Measurements from ENCODE around the gene ZNF595.
"Not testable (repeated sequence)": the region's sequence is repeated elsewhere in the genome, so short reads cannot be mapped to it uniquely, and the experiment has no call there.

Gene ZNF595

DNA sequence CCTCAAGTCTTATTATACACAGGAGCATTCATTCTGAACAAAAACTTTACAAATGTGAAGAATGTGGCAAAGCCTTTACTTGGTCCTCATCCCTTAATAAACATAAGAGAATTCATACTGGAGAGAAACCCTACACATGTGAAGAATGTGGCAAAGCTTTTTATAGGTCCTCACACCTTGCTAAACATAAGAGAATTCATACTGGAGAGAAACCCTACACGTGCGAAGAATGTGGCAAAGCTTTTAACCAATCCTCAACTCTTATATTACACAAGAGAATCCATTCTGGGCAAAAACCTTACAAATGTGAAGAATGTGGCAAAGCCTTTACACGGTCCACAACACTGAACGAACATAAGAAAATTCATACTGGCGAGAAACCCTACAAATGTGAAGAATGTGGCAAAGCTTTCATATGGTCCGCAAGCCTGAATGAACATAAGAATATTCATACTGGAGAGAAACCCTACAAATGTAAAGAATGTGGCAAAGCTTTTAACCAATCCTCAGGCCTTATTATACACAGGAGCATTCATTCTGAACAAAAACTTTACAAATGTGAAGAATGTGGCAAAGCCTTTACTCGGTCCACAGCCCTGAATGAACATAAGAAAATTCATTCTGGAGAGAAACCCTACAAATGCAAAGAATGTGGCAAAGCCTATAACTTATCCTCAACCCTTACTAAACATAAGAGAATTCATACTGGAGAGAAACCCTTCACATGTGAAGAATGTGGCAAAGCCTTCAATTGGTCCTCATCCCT is 33.6 kb downstream of the ZNF595 start:
- DNase-seq (ENCODE audit: low spot score) = not testable (repeated sequence)

DNA sequence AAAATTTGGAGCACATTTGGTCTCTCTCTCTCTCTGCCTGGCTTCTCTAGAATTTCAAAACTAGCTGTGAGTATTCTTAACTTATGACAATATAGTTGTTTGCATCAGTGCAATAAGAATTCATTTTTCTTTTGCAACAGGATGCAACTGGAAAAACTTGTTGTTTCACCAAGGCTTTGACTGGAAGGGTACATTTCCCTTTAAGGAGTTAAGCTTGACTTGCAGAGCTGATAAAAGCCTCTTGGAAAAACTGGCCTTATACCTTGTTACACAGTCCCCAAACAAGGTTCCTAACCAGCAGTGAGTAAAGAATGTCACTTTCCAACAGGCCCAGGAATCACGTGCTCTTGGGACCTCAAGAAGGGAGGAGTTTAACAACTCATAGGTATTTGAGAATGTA is 45.3 kb downstream of the ZNF595 start:
- no peak for DNase-seq (ENCODE audit: low spot score)

DNA sequence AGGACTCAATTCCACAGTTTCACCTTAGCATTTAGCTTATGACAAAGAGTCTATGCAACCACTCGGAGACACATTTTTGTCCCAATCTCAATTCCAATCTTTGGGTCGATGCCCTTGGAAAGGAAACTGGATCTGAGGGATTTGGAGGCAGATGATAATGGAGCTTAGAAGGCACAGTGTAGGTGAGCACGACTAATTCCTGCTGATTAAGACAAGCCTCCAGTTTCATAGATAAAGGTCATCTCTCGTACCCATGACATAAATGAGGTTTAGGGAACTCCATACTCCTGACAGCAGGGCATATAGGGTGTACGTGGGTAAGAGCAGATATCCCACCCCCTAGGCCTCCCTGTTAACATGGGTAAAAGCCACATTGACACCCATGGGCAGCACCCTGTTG is 46.7 kb downstream of the ZNF595 start:
- DNase-seq (ENCODE audit: low spot score) = no peak

DNA sequence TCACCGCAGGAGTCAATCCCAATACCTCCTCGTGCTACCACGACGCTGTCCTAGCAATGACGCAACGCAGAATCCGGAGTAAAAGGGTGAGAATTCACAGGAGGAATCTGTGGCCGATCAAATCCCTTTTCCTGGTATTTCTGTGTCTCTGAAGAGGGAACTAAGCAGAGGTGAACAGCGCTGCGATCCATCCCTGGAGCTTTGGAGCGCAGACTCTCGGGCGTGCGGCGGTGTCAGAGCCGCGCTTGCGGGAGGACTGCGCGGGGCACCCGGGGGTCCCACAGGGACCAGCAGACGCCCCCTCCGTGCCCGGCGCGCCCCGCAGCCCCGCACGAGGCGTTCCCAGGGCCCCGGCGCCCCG is 53.9 kb downstream of the ZNF595 start:
- DNase-seq (ENCODE audit: low spot score) = no peak

DNA sequence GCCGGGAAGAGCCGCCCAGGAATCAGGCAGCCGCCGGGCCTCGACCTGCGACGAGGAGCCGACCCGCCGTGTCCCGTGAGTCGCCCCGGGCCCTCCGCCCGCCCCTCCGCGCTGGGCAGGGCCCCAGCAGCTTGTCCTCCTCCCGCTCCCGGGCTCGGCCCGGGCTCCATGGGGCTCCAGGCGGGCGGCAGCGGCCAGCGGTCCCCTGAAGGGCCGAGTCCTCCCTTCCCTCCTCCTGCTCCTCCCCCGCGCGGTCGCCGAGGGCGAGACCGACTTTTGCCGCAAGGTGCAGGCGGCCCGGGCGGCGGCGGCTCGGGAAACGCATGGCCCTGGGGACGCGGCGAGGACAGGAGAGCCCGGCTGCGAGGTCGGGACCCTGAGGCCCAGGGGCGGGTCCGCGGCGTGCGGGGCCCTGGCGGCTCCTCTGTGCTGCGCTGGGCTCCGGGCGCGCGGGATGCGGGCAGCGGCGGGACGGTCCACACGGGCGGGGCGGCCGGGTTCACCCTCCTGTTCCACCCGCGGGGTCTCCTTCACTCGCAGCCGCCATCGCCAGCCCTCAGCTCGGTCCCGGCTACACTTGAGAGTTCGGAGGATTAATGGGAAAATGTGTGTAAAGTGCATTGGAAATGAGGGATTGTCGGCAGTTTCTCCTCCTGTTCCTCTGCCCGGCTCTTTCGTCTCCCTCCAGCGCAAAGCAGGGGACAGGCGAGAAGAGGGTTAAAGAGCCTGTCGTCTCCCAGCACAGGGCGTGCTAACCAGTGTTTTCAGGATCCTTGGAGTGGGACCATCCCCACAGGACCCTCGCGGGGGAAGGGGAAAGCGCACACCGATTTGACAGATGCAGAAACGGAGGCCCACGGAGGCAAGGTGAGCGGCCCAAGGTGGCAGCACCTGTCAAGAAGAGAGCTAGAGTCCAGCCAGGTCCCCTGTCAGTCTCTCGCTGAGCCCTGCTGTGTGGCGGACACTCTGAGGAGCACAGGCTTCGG is 54.6 kb downstream of the ZNF595 start:
- no peak for DNase-seq (ENCODE audit: low spot score)

DNA sequence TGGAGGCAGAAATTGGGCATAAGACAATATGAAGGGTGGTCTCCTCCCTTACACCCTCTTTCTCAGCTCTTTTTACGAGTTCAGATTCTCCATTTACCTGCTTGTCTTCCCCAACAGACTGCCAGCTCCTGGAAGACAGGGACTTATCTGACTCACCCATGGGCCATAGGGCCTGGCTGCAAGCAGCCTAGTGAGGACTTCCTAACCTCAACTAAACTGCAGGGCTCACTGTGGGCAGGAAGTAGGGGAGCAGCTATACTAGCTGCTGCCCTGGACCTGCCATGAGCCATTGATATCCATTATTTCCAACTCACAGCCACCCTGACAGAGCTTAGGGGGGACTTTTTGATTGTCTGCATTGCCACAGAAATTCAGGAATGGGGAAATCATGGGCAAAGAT is 59.6 kb downstream of the ZNF595 start:
- DNase-seq (ENCODE audit: low spot score) = no peak

DNA sequence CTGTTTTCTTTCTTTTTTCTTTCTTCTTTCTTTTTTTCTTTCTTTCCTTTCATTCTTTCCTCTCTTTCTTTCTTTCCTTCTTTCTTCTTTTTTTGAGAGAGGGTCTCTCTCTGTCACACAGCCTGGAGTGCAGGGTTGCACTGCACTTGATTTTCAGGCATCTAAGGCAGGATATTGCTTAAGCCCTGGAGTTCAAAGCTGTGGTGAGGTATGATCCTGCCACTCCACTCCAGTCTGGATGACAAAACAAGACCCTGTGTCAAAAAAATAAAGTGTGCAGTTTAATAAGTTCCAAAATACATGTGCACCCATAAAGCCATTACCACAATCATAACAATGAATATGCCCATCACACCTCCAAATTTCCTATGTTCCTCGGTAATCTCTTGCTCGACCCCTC is 60.6 kb downstream of the ZNF595 start:
- no peak for DNase-seq (ENCODE audit: low spot score)

DNA sequence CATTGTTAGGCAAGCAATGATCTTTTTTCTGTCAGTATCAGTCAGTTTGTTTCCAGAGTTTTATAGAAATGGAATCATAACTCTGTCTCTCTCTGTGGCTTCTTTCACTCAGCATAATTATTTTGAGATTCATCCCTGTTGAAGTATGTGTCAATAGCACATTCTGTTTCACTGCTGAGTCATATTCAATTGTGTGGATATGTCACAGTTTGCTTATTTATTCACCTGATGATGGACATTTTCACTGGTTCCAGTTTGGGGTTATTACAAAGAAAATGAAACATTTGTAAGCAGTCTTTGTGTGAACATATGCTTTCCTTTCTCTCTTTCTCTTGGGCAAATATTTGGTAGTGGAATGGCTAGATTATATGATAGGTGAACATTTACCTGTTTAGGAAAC is 61.0 kb downstream of the ZNF595 start:
- DNase-seq (ENCODE audit: low spot score) = no peak

DNA sequence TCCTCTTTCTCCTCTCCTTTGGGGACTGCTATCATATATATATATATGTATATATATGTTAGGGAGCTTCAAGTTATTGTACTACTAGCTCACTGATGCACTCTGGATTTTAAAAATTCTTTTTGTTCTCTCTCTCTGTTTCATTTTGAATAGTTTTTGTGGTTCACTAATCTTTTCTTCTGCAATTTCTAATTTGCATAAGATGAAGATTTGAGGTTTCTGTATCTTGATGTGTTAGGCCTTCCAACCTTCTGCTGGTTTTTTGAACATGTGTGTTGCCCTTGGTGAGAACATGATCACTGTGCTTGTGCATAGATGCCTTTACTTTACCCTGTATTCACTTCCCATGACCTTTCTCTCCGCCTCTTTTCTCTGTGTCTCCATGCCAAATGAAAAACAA is 63.4 kb downstream of the ZNF595 start:
- DNase-seq (ENCODE audit: low spot score) = no peak

DNA sequence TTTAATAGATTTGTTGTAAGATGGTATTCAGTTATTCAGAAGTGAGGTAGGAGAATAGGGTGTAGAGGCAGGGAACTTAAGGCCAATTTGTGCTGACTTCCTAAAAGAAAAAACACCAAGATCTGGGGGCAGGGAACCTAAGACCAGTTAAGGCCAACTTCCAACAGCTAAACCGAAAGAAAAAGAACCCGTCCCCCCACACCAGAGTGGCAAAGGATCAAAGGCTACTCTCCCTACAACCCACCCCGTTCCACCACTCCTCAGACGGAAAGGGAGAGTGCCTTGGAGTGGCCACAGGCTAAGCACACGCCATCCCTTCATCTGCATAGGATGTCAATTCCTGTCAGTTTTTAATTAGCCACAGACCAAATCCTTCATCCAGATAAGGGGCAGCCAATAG is 67.5 kb downstream of the ZNF595 start:
- no peak for DNase-seq (ENCODE audit: low spot score)

DNA sequence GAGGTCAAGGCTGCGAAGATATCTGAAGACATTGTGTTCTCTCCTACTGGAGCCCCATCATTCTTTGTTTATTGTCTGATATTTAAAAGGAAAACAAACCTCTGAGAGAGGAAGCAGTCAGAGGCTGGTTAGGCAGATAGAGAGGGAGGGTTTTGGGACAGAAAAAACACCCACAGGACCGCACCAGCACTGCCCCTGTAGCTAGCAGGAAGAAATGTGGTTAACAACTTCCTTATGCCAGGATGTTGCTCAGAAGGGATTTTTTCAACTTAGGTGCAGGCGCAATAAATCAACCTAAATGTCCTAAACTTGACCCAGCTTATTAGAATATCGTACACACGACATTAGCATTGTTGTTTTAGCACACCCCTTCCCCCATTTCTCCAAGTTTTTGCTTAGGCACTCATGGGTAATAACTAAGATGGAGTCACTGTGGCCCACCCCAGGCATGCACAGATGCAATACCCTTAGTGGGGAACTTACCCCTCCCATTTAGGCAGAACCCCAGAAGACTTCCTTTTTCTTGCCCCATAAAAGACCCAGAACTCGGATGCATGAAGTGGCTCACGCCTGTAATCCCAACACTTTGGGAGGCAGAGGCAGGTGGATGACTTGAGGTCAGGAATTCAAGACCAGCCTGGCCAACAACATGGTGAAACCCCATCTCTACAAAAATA is 68.4 kb downstream of the ZNF595 start:
- DNase-seq (ENCODE audit: low spot score) = no peak

DNA sequence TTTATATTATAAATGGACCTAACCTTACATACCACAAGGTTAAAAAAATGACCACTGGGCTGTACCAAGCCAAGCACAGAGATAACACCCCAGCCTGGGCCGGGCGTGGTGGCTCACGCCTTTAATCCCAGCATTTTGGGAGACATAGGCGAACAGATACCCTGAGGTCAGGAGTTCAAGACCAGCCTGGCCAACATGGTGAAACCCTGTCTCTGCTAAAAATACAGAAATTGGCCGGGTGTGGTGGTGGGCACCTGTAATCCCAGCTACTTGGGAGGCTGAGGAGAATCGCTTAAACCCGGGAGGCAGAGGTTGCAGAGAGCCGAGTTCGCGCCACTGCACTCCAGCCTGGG is 70.8 kb downstream of the ZNF595 start:
- not testable (repeated sequence) for DNase-seq (ENCODE audit: low spot score)

DNA sequence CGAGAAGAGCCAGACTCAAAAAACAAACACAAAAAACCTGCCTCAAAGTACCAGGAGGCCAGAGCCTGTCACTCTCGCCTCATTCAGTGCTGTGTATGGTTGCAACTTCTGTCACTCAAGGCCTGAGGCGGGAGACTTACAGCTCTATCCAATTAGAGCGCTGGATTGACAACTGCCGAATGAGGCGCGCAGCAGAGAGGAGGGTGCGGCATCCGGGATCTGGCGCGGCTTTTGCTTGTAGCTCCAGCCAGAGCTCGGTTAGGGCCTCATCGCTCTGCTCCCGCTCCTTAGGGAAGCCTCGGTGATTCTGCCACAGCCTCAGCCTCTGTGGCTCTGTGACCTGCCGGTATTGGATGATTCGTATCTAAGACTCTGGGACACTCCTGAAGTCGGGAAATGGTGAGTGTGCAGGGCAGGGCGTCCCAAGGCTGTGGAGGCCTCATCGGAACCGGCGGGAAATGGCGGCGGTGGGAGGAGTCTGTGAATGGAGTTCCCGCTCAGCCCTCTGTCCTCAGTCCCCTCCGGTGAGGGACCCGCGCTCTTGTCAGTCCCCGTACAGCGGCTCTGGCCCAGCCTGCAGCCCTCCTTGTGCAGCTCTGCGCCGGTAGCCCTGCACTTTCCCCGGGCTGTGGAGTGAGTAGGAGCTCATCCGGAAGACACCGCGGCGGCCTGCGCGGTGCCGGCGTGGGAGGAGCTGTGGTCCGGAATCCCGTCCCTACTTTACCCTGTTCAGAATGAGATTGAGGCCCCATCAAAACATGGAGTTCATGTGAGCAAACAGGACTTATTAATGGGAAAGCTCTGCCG is 71.4 kb downstream of the ZNF595 start, which contains the start of gene ZNF718:
TSS of gene ZNF718 (plus strand) at position 227 of the 807 bp plus-strand sequence. CDS start at position 397, 170 bp downstream.
- peak; percentile 97 for DNase-seq (ENCODE audit: low spot score)

DNA sequence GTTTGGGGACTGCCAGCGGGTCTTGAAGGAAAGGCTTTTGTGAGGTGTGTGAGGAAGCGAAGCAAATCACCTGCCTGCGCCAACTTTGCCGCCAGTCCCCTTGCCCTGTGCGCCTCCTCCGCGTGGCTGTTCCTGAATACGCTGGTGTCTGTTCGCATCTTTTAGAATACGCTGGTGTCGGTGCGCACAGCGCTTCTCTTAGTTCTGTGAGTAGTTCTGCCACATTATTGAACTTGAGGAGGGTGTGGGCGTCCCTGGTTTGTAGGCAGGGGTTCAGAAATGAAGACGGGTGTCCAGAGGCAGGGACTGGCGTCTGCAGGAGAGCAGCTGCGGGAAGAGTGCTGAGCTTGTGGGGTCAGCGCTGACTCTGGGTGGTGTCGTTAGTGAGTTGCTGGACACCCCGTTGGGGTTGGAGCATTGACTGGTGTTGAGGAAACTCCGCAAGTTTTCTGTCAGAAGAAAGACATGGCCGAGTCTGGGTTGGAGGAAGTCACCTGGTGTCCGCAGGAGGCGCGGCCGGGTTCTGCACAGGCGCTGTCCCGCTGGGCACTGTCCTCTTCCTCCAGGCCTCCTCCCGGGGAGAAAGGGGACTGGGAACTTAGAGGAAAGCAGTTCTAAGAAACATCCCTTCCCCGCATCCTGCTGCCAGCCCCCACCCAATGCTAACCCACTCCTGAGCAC is 72.1 kb downstream of the ZNF595 start:
- DNase-seq (ENCODE audit: low spot score) = no peak

DNA sequence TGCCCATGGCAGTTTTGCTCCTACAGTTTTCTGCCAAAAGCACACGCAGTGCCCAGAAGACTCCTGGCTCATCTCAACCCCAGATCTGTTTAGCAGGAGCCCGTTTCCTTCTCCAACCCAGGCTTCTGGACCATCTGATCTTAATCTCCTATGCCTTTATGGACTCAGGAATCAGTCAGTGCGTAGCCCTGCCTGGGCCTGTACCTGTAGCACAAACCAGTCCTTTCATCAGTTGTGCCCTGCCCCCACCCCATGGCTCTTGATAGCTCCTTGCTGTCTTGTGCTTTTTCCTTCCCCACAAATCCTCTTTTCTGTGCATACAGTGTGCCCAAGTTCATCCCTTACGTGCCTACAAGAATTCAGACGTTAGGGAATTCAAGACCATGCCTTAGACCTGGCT is 72.7 kb downstream of the ZNF595 start:
- DNase-seq (ENCODE audit: low spot score) = no peak

DNA sequence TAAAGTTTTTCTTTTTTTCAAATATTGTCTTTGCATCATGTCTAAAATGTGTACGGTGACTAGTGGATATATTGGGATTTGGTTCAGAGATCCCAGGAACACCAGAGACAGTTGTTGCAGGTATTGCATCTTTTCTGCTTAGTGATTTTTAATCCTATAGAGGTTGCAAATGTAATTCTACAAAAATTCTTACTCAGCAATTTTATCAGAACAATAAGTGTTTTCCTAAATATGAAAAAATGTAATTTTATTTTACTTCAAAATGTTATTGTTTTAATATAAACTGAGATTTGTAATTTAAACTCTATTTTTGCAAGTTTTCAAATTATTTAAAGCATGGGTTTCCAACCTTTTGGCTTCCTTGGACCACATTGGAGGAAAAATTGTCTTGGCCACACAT is 79.4 kb downstream of the ZNF595 start:
- no peak for DNase-seq (ENCODE audit: low spot score)

Measured in Ammon's horn (tissue), 1 donor.